SK-N-SH treated with all-trans-retinoic acid at 6 μM for 48 hours (cell line): Measurements from ENCODE around the gene HSCB.

ENCODE experiments used
- ARNTL ChIP-seq: fragments of 450-650 bp; formaldehyde crosslinking; IDR thresholded peaks from 2 replicates; pipeline ENCODE4 v1.5.0; 2020; ENCODE audit warnings: low read depth, mild to moderate bottlenecking, moderate library complexity, borderline replicate concordance
- CSRNP3 ChIP-seq: fragments of 250-450 bp; sonication (Bioruptor Pico); IDR thresholded peaks from 2 replicates; pipeline ENCODE4 v1.5.1; 2021; ENCODE audit warnings: mild to moderate bottlenecking, moderate library complexity
- PPARA ChIP-seq: fragments of 250-450 bp; sonication (Bioruptor Pico); IDR thresholded peaks from 2 replicates; pipeline ENCODE4 v1.5.0; 2020; ENCODE audit warnings: mild to moderate bottlenecking, borderline replicate concordance
- SNAI2 ChIP-seq: fragments of 250-450 bp; sonication (Bioruptor Pico); IDR thresholded peaks from 2 replicates; pipeline ENCODE4 v1.5.0; 2020; ENCODE audit warnings: mild to moderate bottlenecking, moderate library complexity
- TSHZ2 ChIP-seq: fragments of 250-450 bp; sonication (Bioruptor Pico); IDR thresholded peaks from 2 replicates; pipeline ENCODE4 v1.5.0; 2020; ENCODE audit warnings: mild to moderate bottlenecking, moderate library complexity
- ZNF565 ChIP-seq: fragments of 450-650 bp; formaldehyde crosslinking; conservative IDR thresholded peaks from 2 replicates; pipeline ENCODE4 v1.5.0; 2020; ENCODE audit warnings: low read depth, mild to moderate bottlenecking, moderate library complexity
- ZNF70 ChIP-seq: fragments of 450-650 bp; formaldehyde crosslinking; IDR thresholded peaks from 2 replicates; pipeline ENCODE4 v1.5.0; 2020; ENCODE audit warnings: mild to moderate bottlenecking, moderate library complexity
- TF ChIP-seq, protein P1 (sequence below): fragments of 250-450 bp; sonication (Bioruptor Pico); IDR thresholded peaks from 2 replicates; pipeline ENCODE4 v1.8.0; 2020; ENCODE audit warnings: mild to moderate bottlenecking, moderate library complexity, borderline replicate concordance

DNA sequence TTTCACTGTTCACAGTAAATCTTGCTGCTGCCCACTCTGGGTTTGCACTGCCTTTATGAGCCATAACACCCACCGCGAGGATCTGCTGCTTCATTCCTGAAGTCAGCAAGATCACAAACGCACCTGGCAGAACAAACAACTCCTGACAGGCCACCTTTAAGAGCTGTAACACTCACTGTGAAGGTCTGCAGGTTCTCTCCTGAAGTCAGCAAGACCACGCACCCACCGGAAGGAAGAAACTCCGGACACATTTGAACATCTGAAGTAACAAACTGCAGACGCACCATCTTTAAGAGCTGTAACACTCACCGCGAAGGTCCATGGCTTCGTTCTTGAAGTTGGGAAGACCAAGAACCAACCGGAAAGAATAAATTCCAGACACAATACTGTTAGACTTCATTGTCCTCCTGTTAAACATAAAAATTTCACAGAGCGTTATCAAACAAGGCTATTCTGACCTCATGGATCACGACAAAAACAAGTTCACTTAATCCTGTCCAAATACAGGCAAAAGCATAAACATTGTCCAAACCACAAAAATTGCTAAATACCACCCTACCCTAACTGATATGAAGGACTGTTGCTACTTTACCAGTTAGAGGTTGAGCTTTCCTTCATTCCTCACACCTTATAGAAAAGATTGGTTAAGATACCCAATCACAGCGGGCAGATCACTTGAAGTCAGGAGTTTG, 27.7 kb downstream of the HSCB start:
- TF ChIP-seq SNAI2: no peak
- TF ChIP-seq, protein P1, sequence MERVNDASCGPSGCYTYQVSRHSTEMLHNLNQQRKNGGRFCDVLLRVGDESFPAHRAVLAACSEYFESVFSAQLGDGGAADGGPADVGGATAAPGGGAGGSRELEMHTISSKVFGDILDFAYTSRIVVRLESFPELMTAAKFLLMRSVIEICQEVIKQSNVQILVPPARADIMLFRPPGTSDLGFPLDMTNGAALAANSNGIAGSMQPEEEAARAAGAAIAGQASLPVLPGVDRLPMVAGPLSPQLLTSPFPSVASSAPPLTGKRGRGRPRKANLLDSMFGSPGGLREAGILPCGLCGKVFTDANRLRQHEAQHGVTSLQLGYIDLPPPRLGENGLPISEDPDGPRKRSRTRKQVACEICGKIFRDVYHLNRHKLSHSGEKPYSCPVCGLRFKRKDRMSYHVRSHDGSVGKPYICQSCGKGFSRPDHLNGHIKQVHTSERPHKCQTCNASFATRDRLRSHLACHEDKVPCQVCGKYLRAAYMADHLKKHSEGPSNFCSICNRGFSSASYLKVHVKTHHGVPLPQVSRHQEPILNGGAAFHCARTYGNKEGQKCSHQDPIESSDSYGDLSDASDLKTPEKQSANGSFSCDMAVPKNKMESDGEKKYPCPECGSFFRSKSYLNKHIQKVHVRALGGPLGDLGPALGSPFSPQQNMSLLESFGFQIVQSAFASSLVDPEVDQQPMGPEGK (CRISPR knock-in tag): no peak
- TF ChIP-seq ARNTL (CRISPR knock-in tag): no peak
- no peak for TF ChIP-seq ZNF565 (CRISPR knock-in tag)
- no peak for TF ChIP-seq ZNF70 (CRISPR knock-in tag)
- TF ChIP-seq PPARA: no peak
- no peak for TF ChIP-seq TSHZ2
- no peak for TF ChIP-seq CSRNP3 (CRISPR knock-in tag)
